ENCODE measurements around the gene GTF3C4. TPM values are rescaled to one million over a fixed set of nuclear protein-coding genes. Genes with fewer than 3 reads are reported as not detected.

The GTF3C4 gene
- total and polyA plus RNA-seq, 2 of the 13 experiments (the other 11 are each of a cell fraction or from before 2014, with no cell fraction given): 2.6 to 12.9 TPM

DNA sequence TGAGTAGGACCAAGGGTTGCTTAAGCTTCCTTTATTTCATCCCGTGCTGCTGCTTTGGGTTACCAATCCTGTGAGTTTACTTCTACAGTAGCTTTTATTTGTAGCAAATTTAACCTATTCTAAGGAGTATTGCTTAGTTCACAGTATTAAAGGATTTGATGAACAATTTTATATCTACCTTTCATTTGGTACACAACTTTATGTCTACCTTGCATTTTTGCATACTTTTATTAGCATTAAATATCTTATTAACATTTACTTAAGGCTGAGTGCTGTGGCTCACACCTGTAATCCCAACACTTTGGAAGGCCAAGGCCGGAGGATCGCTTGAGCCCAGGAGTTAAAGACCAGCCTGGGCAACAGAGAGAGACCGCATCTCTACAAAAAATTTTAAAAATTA, 4.2 kb downstream of the GTF3C4 start:
- ChIA-PET CTCF (ENCODE audit: low intra/inter-chr PET ratio, low total read pairs) (no interaction called here), POLR2A (no interaction called here)
- no peak overlapping the region for H2AFZ ChIP-seq (ENCODE audit: low read length)
- no peak for DNase-seq (ENCODE audit: low spot score)
- in situ Hi-C loops (cut with HindIII; ENCODE audit: extremely low pct_ligation_motif_present, low pct_unique_long_range_greater_than_20kb): no loop called here
- H3K36me3 ChIP-seq (replicated peaks in 1 of 2; ENCODE audit: control insufficient read depth in 1 of 2, insufficient read depth in 2 of 2, low read length in 2 of 2): peaks cover 14 to 17% of the 10 kb centered on the region in 2 experiments
- TF ChIP-seq EEA1 (CRISPR knock-in tag; IDR thresholded peaks at IDR 0.05; ENCODE audit: borderline replicate concordance) (no peak), MAFK (conservative IDR thresholded peaks at IDR 0.05 in 1 of 2, IDR thresholded peaks at IDR 0.05 in 1 of 2; ENCODE audit: low read length in 2 of 2) (peak; percentile 65 to 76; a peak in 3 of 4 replicates), GPN1 (CRISPR knock-in tag; IDR thresholded peaks at IDR 0.05; ENCODE audit: borderline replicate concordance) (no peak), REPIN1 (CRISPR knock-in tag; IDR thresholded peaks at IDR 0.05; ENCODE audit: borderline replicate concordance, low read depth) (no peak), MAFF (IDR thresholded peaks at IDR 0.05; ENCODE audit: low read depth, low read length) (peak; percentile 74), ZSCAN25 (CRISPR knock-in tag; IDR thresholded peaks at IDR 0.05) (no peak)
- no peaks in the 10 kb centered on the region for H3K9me3 ChIP-seq (ENCODE audit: low read length)
- intact Hi-C loops (cut with micrococcal nuclease; ENCODE audit: unreplicated experiment): no loop called here
- H3K79me2 ChIP-seq (ENCODE audit: insufficient read depth, low read length): peaks cover 69% of the 10 kb centered on the region
- WGBS (ENCODE audit: low lambda C conversion rate): 92% methylated on average over 4 of the region's 4 CpGs
- H3K4me2 ChIP-seq (ENCODE audit: low read depth, low read length): no peak overlapping the region
- H3K4me1 ChIP-seq (ENCODE audit: insufficient read depth, low read length): peaks cover 32% of the 10 kb centered on the region
- peaks cover 29% of the 10 kb centered on the region for H4K20me1 ChIP-seq (ENCODE audit: insufficient read depth, low read length)
- BruUV-seq (replicated peaks): no TSS peak
- no peak overlapping the region for H3K9ac ChIP-seq (ENCODE audit: insufficient read depth, low read depth, low read length)
- FAIRE-seq: no peak
- no peaks in the 10 kb centered on the region; a peak in 1 of 5 replicates for H3K27me3 ChIP-seq (ENCODE audit: control insufficient read depth in 1 of 2, insufficient read depth in 2 of 2, low read length in 2 of 2)
- no peak overlapping the region for H3K27ac ChIP-seq (ENCODE audit: extremely low read length, insufficient read depth, low read length)
- ATAC-seq: no peak
- no peak overlapping the region for H3K4me3 ChIP-seq (replicated peaks in 1 of 3; ENCODE audit: insufficient read depth in 1 of 3, low read depth in 2 of 3, low read length in 3 of 3)

DNA sequence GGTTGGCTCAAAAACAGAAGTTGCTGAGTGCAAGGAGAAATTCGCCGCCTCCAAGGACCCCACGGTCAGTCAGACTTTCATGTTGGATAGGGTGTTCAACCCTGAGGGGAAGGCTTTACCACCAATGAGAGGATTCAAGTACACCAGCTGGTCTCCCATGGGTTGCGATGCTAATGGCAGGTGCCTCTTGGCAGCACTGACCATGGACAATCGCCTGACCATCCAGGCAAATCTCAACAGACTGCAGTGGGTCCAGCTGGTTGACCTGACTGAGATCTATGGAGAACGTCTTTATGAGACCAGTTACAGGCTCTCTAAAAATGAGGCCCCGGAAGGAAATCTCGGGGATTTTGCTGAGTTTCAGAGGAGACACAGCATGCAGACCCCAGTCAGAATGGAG, 7.7 kb downstream of the GTF3C4 start:
- H4K20me1 ChIP-seq (ENCODE audit: insufficient read depth, low read length): peaks cover 23% of the 10 kb centered on the region
- no peak for ATAC-seq
- TF ChIP-seq MLLT10 (CRISPR knock-in tag; IDR thresholded peaks at IDR 0.05) (no peak), BRD4 (CRISPR knock-in tag; IDR thresholded peaks at IDR 0.05) (no peak), ZNF230 (CRISPR knock-in tag; IDR thresholded peaks at IDR 0.05) (no peak), ZSCAN12 (CRISPR knock-in tag; IDR thresholded peaks at IDR 0.05) (no peak), SP5 (CRISPR knock-in tag; IDR thresholded peaks at IDR 0.05; ENCODE audit: borderline replicate concordance, low read depth) (no peak), IRF1 (CRISPR knock-in tag; IDR thresholded peaks at IDR 0.05; ENCODE audit: low read depth) (no peak), NBN (conservative IDR thresholded peaks at IDR 0.05) (no peak), MBD4 (IDR thresholded peaks at IDR 0.05; ENCODE audit: borderline replicate concordance, low read length) (no peak), ZNF24 (IDR thresholded peaks at IDR 0.05) (no peak), SMAD9 (CRISPR knock-in tag; IDR thresholded peaks at IDR 0.05) (no peak), ZNF3 (CRISPR knock-in tag; IDR thresholded peaks at IDR 0.05) (no peak), ZKSCAN1 (IDR thresholded peaks at IDR 0.05; ENCODE audit: low read length) (no peak), GLI4 (CRISPR knock-in tag; IDR thresholded peaks at IDR 0.05; ENCODE audit: borderline replicate concordance) (no peak), PBX3 (CRISPR knock-in tag; IDR thresholded peaks at IDR 0.05; ENCODE audit: borderline replicate concordance) (no peak), ZNF589 (CRISPR knock-in tag; conservative IDR thresholded peaks at IDR 0.05) (no peak)

More for the DNA sequence above, 7.7 kb downstream of the GTF3C4 start:
- in situ Hi-C loops (cut with HindIII; ENCODE audit: extremely low pct_ligation_motif_present, low pct_unique_long_range_greater_than_20kb) (no loop called here), intact Hi-C loops (cut with micrococcal nuclease; ENCODE audit: unreplicated experiment) (no loop called here)
- Histone ChIP-seq H3K9ac (ENCODE audit: insufficient read depth, low read depth, low read length) (no peak overlapping the region), H3K79me2 (ENCODE audit: insufficient read depth, low read length) (peaks cover 63% of the 10 kb centered on the region), H3K36me3 (replicated peaks in 1 of 2; ENCODE audit: control insufficient read depth in 1 of 2, insufficient read depth in 2 of 2, low read length in 2 of 2) (peaks cover 19 to 31% of the 10 kb centered on the region in 2 experiments), H2AFZ (ENCODE audit: low read length) (no peak overlapping the region), H3K4me2 (ENCODE audit: low read depth, low read length) (no peak overlapping the region), H3K27me3 (ENCODE audit: control insufficient read depth in 1 of 2, insufficient read depth in 2 of 2, low read length in 2 of 2) (no peaks in the 10 kb centered on the region), H3K4me3 (replicated peaks in 1 of 3; ENCODE audit: insufficient read depth in 1 of 3, low read depth in 2 of 3, low read length in 3 of 3) (no peak overlapping the region), H3K4me1 (ENCODE audit: insufficient read depth, low read length) (peaks cover 14% of the 10 kb centered on the region), H3K9me3 (ENCODE audit: low read length) (no peaks in the 10 kb centered on the region), H3K27ac (ENCODE audit: extremely low read length, insufficient read depth, low read length) (no peak overlapping the region)
- BruUV-seq (replicated peaks): no TSS peak
- FAIRE-seq: no peak
- DNase-seq (ENCODE audit: low spot score): no peak
- ChIA-PET CTCF (ENCODE audit: low intra/inter-chr PET ratio, low total read pairs) (no interaction called here), POLR2A (no interaction called here)
- WGBS (ENCODE audit: low lambda C conversion rate): 96% methylated on average over 8 of the region's 8 CpGs
